ENCODE results near the gene KCNJ15.

DNA sequence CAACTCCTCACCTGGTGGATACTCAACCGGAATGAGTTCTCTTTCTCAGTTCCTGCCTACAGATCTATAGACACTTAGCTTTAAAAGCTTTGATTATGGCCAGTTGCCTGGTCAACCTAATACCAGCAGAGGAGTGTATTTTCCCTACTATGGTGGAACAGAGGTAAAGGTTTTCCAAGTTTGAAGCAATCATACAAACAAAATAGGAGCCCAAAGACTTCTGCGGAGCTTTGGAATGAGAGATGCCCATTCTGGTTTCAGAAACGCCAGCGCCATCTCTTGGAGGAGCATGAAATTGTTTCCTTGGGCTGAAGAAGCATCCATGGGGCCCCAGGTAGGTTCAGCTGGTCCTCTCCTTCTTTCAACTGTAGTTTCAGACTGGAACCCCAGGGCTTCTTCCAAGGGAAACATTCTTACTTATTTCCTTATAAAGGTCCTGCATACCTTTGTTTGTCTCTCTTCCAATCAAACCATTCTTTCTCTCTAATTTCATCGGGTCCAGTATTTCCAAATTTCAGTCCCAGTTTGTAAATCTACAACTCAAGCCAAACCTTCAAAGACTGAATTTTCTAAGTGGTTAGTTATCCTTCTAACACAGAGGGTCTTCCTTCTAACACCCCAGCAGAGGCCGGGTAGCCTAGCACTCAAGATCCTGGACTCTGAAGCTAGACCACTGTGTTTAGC is 95.9 kb downstream of the KCNJ15 start:
- TF ChIP-seq, protein P1, sequence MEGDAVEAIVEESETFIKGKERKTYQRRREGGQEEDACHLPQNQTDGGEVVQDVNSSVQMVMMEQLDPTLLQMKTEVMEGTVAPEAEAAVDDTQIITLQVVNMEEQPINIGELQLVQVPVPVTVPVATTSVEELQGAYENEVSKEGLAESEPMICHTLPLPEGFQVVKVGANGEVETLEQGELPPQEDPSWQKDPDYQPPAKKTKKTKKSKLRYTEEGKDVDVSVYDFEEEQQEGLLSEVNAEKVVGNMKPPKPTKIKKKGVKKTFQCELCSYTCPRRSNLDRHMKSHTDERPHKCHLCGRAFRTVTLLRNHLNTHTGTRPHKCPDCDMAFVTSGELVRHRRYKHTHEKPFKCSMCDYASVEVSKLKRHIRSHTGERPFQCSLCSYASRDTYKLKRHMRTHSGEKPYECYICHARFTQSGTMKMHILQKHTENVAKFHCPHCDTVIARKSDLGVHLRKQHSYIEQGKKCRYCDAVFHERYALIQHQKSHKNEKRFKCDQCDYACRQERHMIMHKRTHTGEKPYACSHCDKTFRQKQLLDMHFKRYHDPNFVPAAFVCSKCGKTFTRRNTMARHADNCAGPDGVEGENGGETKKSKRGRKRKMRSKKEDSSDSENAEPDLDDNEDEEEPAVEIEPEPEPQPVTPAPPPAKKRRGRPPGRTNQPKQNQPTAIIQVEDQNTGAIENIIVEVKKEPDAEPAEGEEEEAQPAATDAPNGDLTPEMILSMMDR (IDR thresholded peaks at IDR 0.05; ENCODE audit: low read depth, low read length): peak; percentile 69
- TF ChIP-seq POLR2A (IDR thresholded peaks at IDR 0.05; ENCODE audit: extremely low read depth, insufficient read length): no peak
- TF ChIP-seq, protein P2, sequence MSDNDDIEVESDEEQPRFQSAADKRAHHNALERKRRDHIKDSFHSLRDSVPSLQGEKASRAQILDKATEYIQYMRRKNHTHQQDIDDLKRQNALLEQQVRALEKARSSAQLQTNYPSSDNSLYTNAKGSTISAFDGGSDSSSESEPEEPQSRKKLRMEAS (IDR thresholded peaks at IDR 0.05; ENCODE audit: low read depth, low read length): no peak
- TF ChIP-seq MYC (IDR thresholded peaks at IDR 0.05; ENCODE audit: low read depth, low read length): no peak

All from NB4 (cell line).